ENCODE results near the gene HOXB4.

HOXB4 gene

GRCh38 chr17:48600244-48601098 is 22.3 kb upstream of the HOXB4 start:
- DNase-seq, result no peak

DNA sequence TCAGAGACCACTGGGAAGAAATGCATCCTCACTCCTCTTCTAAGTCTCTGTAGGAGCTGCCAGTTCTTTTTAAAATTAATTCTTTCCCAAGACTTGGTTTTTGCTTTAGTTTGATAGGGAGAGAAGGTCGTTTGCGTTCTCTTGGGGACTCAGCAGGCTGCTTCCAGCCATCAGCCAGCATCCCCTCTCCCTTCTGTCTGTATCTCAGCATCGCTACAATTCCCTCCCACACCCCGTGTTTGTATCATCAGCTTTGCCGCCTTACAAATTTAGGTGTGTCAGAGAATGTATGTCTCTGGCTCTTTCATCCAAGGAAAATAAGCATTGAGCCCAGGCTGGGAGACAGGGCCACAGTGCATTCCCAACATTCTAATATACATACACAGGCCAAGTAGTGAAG is 21.2 kb upstream of the HOXB4 start:
- DNase-seq, result no peak

- DNase-seq, result no peak
These were observed 20.6 kb upstream of the HOXB4 start for GRCh38 chr17:48598736-48599135.

DNA sequence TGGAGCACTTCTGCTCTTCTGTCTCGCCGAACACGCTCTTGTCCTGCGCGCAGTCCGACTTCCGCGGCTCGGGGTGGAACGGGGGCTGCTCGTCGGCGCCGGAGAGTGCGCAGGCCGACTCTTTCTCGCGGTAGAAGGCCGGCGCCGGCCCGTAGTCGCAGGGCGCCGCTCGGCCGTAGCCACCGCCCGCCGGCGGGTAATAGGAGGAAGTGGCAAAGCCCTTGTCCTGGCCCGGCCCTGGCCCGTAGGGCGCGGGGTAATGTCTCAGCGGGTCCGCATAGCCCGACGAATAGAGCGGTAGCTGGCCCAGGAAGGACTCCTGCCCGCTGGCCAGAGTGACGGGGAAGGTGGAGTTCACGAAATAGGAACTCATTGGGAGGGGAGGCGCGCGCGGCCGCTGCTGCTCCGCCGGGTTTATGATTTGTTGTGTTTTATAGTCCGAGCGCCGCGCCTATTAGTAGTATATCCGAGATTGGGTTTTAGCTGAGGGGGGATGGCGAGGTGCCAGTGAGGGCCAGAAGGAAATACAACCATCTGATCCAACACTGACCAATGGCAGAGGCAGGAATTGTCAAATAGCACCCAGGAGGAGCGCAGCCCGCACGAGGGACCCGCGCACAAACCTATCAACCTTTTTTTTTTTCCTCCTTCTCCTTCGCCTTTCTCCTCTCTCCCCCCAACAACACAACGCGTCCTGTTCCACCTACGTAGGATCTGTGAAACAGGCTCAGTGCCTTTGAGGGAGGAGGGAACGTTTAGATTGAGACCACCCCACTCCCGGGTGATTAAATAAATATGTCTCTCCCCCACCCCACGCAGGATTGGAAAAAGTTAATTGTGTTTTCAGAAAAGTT is 19.9 kb upstream of the HOXB4 start:
- peak; percentile 77 for DNase-seq

- no peak for DNase-seq
These were observed 19.3 kb upstream of the HOXB4 start for GRCh38 chr17:48597528-48597777.

DNA sequence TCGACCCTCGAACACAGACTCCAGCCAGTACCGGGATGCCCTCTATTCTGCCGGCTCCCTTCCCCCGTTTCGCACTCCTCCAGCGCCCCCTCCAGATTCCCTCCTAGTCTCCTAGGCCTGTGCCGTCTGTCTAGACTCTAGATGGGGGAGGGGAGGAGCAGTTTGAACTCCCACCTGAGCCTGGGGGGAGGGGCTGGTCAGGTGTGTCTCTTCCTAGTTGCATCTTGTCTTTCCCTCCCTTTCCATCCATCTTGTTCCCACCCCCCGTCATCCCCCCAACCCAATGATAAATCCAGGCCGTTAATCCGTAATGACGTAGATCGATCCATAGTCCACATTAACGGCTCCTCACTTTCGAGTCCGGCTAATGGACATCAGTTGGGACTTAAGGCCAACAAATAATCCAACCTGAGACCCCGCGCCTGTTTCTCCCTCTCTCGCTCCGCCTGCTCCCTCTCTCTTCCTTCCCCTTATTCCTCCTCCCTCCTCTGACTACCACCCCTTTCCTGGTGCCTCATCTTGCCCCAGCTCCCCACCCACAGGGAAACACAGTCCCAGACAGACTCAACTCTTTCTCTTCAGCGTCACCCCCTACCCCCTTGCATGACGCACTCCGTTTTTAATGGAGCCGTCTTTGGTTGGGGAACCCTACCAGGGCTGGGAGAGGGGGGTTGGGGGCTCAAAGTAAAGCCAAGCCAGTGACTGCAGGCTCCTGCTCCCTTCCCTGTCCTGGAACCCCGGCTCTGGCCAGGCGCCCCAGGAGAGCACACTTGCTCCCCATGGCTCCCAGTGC is 18.8 kb upstream of the HOXB4 start:
- no peak for DNase-seq

- DNase-seq, result peak; percentile 79
These were observed 18.0 kb upstream of the HOXB4 start for GRCh38 chr17:48596000-48596734.

DNA sequence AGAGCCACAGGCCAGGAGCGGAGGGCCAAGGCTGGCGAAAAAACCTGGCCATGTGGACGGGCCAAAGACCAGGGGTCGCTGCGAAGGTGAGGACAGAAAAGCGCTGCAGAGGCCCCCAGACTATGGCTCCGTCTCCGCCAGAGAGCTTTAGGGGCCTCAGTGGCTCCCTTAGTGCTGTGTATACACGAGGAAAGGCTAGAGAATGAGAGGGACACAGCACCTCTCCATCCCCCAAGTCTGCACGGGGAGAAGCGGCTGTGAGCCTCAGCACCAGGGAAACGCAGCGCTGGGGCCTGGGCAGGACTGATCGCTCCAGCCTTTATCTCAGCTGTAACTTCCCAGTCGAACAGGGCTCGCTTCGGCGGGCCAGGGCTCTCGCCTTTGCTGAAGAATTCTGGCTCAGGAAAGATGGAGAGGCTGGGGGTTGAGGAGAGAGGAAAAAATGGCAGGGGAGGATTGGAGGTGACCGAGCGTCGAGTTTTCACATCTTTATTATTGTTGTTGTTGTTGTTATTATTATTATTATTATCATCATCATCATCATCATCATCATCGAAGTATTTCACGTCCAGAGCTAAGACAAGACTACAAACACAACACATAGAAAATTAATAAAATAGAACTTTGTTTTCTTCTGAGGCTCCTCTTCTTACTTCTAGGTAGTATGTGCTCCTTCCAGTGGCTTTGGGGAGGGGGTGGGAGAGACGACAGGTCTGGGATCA is 17.3 kb upstream of the HOXB4 start:
- DNase-seq, result peak; percentile 54

GRCh38 chr17:48594538-48595277 is 16.6 kb upstream of the HOXB4 start:
- peak; percentile 56 for DNase-seq

DNA sequence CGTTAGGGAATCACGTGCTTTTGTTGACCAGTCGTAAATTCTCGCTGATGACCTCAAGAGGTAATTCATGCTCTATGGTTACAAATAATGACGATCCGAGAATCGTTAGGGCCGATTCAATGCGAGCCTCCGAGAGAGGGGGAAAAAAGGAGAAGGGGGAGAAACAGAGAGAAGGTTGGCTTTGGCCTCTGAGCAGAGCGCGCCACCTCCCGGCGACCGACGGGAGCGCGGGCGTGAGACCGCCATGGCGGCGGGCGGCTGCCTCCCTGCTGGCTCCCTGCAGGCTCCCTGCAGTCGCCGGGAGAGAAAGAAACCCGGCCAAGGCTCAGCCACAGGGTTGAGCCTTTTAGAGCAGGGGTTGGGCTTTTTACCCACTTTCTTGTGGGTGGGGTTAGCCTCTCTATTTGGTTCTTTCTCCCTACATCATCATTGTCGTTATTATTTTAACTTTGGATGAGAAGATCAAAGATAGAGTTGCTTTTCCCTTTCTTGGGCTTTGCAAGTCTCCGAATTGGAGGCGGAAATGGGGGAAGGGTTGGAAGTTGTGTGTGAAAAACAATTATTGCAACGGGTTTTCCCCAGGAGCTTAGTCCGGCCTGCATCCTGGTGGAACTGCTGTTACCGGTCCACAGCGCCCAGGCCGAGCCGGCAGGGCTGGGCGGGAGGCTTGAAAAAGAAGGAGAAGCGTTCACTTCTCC is 15.8 kb upstream of the HOXB4 start:
- peak; percentile 93 for DNase-seq

- DNase-seq, result peak; percentile 77
These were observed 15.1 kb upstream of the HOXB4 start, which contains the start of gene HOXB5 for GRCh38 chr17:48593126-48593829. HOXB5 (minus strand) TSS chr17:48593779; CDS start chr17:48593682, 97 bp downstream.

DNA sequence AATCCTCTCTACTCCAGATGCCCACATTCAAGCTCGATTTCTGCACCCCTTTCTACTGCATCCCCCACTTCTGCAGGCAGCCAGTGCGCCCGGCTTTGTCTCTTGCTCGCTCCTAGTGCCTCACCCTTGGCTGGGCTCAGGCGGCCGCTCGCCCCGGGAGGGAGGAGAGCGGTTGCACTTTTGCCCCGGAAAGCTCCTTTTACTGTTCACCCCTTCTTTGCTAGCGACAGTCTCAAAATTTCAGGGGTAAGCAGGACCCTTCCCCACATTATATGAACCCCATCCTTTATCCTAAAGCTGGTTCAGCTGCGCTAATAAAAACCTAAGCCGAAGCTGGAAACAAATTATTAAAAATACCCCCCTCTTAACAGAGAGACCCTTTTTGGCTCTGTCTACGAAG is 14.4 kb upstream of the HOXB4 start:
- DNase-seq, result peak; percentile 69

DNA sequence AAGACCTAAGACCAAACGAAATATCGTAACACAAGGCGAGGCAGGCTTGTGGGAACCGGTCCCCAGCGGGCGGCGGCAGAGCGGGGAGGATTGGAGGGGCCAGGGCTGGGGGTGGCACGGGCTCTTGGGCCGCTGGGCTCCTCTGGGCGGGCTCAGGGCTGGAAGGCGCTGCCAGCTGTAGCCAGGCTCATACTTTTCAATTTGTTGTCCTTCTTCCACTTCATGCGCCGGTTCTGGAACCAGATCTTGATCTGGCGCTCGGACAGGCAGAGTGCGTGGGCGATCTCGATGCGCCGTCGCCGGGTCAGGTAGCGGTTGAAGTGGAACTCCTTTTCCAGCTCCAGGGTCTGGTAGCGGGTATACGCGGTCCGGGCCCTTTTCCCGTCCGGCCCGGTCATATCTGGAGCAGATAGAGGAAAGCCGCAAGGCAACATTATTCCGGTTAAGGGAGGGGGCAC is 13.9 kb upstream of the HOXB4 start:
- DNase-seq, result no peak

GRCh38 chr17:48591255-48592056 is 13.3 kb upstream of the HOXB4 start:
- no peak for DNase-seq

GRCh38 chr17:48590607-48591161 is 12.5 kb upstream of the HOXB4 start:
- DNase-seq, result no peak

DNA sequence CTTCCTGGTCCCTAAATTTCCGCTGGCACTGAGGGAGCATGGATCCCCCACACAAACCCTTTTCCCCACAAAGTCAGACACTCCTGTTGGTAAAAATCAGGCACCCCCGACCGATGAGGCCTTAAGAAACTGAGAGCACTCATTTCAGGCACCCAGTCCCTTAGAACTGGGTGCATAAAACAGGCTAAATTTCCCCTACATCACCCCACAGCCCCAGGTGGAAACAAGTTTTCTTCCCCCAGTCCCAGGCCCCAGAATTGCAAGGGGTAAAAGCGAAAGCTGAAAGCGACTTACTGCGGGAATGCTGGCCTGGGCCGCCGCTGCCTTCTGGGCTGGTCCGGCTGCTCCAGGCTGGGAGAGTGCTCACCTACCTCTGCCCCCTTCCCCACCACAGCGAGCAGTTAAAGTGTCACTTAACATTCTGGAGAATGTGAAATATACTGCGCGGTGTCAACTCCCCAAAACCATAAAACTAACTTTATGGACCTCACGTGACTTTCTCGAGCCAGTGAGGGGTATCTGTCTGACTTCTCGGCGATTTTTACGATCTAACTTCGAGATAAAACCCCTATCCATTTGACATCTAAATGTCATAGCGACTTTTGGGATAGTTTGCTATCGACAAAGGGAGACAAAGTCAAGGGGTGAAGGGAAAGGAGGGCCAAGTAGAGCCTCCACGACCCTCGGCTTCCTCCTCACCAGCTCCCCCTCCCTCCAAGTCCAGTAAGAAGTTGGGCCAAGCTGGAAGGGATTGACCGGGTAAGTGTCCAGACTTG is 11.9 kb upstream of the HOXB4 start, which contains the start of gene HOXB3:
HOXB3 (minus strand) TSS at position 411 of the 776 bp plus-strand sequence. CDS start 37,767 bp downstream, outside the sequence.
- DNase-seq, result no peak

DNA sequence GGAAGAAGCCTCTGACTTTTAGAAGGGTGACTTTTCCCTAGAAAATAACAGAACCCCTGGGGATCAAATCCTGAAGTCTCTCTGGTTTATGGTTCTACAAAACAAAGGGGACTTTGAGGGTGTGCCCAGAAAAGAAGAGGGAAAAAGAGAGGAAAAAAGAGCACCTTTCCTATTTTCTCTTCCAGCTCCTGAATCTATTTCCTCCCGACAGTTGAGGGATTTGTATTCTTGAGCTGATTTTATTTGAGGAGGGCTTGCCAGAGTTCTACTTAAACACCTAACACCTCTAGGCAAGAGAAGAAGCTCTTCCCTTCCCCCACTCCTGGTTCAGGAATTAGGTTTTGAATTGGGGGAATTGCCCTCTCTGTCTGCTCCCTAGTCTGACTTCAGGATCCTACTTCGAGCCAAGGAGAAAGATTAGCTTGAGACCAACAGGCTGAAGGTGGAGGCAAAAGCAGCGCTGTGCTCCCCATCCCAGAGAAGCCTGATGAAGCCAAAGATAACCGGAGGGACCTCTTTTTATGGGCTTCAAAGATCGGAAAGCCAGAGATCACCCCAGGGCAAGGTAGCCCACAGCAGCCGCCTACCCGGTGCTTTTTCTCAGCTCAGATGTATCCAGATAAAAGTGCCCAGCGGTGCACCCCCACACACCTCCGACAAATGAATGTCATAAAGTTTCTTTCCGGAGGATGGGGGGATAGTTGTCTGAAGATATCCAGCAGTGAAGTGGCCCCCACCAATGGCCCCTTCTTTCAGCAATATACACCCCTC is 11.1 kb upstream of the HOXB4 start:
- DNase-seq, result no peak

All from activated CD8-positive, alpha-beta memory T cell treated with anti-CD3 and anti-CD28 coated beads for 24 hours (primary cell).